Measurements from ENCODE around the gene ERICH2. TPM values are rescaled to one million over a fixed set of nuclear protein-coding genes. Genes with fewer than 3 reads are reported as not detected.
A peak's percentile ranks its signal among the peaks of the same experiment; 100 is the strongest.

The ERICH2 gene
- total and polyA plus RNA-seq, 2 experiments from 2014 or later: 3.5 TPM; not detected in 1

GRCh38 chr2:170845343-170845742, 75.2 kb downstream of the ERICH2 start:
- Mint-ChIP-seq H3K4me3 (no peak overlapping the region), H3K4me1 (no peaks in the 10 kb centered on the region), H3K27ac (no peak overlapping the region), H3K9me3 (peaks cover 2% of the 10 kb centered on the region; the same call in 1 of the 3 replicates), H3K27me3 (ENCODE audit: insufficient read depth, low read depth, poor library complexity) (peaks cover 7% of the 10 kb centered on the region), H3K36me3 (ENCODE audit: low read depth) (0 out of 3 replicates have a peak, but pooled peaks cover 3% of the 10 kb centered on the region)
- Histone ChIP-seq H3K4me3 (no peak overlapping the region), H3K4me2 (no peak overlapping the region), H3F3A (replicated peaks; ENCODE audit: low read depth) (no peaks in the 10 kb centered on the region), H3K9me2 (ENCODE audit: insufficient read depth) (no peaks in the 10 kb centered on the region), H4K20me1 (replicated peaks; ENCODE audit: insufficient read depth) (no peaks in the 10 kb centered on the region), H3K36me3 (ENCODE audit: insufficient read depth) (no peaks in the 10 kb centered on the region), H3K79me2 (replicated peaks; ENCODE audit: insufficient read depth) (no peaks in the 10 kb centered on the region), H2AFZ (peak overlapping the region; percentile 88; the same call in 1 of the 2 replicates), H3K27me3 (ENCODE audit: insufficient read depth) (no peaks in the 10 kb centered on the region), H3K27ac (ENCODE audit: low read depth) (no peak overlapping the region), H3K4me1 (ENCODE audit: insufficient read depth) (no peaks in the 10 kb centered on the region)
- DNase-seq (ENCODE audit: low spot score): peak; percentile 84
- peak; percentile 85 for ATAC-seq
- TF ChIP-seq CREB1 (CRISPR knock-in tag; IDR thresholded peaks at IDR 0.05; ENCODE audit: low read depth): peak; percentile 29; the same call in 1 of the 2 replicates
- TF ChIP-seq NANOG (IDR thresholded peaks at IDR 0.05; ENCODE audit: borderline replicate concordance): no peak
- TF ChIP-seq, protein P1, sequence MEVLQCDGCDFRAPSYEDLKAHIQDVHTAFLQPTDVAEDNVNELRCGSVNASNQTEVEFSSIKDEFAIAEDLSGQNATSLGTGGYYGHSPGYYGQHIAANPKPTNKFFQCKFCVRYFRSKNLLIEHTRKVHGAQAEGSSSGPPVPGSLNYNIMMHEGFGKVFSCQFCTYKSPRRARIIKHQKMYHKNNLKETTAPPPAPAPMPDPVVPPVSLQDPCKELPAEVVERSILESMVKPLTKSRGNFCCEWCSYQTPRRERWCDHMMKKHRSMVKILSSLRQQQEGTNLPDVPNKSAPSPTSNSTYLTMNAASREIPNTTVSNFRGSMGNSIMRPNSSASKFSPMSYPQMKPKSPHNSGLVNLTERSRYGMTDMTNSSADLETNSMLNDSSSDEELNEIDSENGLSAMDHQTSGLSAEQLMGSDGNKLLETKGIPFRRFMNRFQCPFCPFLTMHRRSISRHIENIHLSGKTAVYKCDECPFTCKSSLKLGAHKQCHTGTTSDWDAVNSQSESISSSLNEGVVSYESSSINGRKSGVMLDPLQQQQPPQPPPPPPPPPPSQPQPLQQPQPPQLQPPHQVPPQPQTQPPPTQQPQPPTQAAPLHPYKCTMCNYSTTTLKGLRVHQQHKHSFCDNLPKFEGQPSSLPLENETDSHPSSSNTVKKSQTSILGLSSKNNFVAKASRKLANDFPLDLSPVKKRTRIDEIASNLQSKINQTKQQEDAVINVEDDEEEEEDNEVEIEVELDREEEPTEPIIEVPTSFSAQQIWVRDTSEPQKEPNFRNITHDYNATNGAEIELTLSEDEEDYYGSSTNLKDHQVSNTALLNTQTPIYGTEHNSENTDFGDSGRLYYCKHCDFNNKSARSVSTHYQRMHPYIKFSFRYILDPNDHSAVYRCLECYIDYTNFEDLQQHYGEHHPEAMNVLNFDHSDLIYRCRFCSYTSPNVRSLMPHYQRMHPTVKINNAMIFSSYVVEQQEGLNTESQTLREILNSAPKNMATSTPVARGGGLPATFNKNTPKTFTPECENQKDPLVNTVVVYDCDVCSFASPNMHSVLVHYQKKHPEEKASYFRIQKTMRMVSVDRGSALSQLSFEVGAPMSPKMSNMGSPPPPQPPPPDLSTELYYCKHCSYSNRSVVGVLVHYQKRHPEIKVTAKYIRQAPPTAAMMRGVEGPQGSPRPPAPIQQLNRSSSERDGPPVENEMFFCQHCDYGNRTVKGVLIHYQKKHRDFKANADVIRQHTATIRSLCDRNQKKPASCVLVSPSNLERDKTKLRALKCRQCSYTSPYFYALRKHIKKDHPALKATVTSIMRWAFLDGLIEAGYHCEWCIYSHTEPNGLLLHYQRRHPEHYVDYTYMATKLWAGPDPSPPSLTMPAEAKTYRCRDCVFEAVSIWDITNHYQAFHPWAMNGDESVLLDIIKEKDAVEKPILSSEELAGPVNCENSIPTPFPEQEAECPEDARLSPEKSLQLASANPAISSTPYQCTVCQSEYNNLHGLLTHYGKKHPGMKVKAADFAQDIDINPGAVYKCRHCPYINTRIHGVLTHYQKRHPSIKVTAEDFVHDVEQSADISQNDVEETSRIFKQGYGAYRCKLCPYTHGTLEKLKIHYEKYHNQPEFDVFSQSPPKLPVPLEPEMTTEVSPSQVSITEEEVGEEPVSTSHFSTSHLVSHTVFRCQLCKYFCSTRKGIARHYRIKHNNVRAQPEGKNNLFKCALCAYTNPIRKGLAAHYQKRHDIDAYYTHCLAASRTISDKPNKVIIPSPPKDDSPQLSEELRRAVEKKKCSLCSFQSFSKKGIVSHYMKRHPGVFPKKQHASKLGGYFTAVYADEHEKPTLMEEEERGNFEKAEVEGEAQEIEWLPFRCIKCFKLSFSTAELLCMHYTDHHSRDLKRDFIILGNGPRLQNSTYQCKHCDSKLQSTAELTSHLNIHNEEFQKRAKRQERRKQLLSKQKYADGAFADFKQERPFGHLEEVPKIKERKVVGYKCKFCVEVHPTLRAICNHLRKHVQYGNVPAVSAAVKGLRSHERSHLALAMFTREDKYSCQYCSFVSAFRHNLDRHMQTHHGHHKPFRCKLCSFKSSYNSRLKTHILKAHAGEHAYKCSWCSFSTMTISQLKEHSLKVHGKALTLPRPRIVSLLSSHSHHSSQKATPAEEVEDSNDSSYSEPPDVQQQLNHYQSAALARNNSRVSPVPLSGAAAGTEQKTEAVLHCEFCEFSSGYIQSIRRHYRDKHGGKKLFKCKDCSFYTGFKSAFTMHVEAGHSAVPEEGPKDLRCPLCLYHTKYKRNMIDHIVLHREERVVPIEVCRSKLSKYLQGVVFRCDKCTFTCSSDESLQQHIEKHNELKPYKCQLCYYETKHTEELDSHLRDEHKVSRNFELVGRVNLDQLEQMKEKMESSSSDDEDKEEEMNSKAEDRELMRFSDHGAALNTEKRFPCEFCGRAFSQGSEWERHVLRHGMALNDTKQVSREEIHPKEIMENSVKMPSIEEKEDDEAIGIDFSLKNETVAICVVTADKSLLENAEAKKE (CRISPR knock-in tag; IDR thresholded peaks at IDR 0.05): no peak
- no peak for TF ChIP-seq REST (IDR thresholded peaks at IDR 0.05; ENCODE audit: unreplicated experiment)
- TF ChIP-seq STAT1 (IDR thresholded peaks at IDR 0.05; ENCODE audit: unreplicated experiment): no peak
- peak; percentile 83 to 88 for TF ChIP-seq CTCF (conservative IDR thresholded peaks at IDR 0.05; ENCODE audit: low read depth in 2 of 2)
